Osteoblast (primary cell): Measurements from ENCODE around the gene NDUFS6. TPM values are rescaled to one million over a fixed set of nuclear protein-coding genes. Genes with fewer than 3 reads are reported as not detected.
A peak's percentile ranks its signal among the peaks of the same experiment; 100 is the strongest.

ENCODE experiments used
- DNase-seq: peaks from one replicate; pipeline ENCODE4 v3.0.0; 2011; ENCODE audit warnings: low spot score, mixed read lengths; ENCODE audit not compliant: insufficient read length; ENCODE audit errors: missing footprints
- H2AFZ ChIP-seq: 2 replicates; pipeline ENCODE4 v1.6.0; 2011; ENCODE audit warnings: mild to moderate bottlenecking, low read length
- H3K27ac ChIP-seq: 2 replicates; pipeline ENCODE4 v1.5.1; 2011; ENCODE audit warnings: mild to moderate bottlenecking, low read depth, low read length, moderate library complexity
- H3K27me3 ChIP-seq: 2 replicates; pipeline ENCODE4 v1.6.0; 2012; ENCODE audit warnings: mild to moderate bottlenecking, control low read depth, inconsistent platforms, low read length, moderate library complexity; ENCODE audit not compliant: insufficient read depth
- H3K36me3 ChIP-seq: 2 replicates; pipeline ENCODE4 v1.5.1; 2011; ENCODE audit warnings: mild to moderate bottlenecking, low read length, control low read depth, moderate library complexity; ENCODE audit not compliant: insufficient read depth
- H3K4me1 ChIP-seq: 2 replicates; pipeline ENCODE4 v1.5.1; 2011; ENCODE audit warnings: mild to moderate bottlenecking, low read length, control low read depth, moderate library complexity; ENCODE audit not compliant: insufficient read depth
- H3K4me2 ChIP-seq: 2 replicates; pipeline ENCODE4 v1.6.0; 2011; ENCODE audit warnings: mild to moderate bottlenecking, low read length; ENCODE audit not compliant: insufficient read depth
- H3K4me3 ChIP-seq: fragments of 200-600 bp; sonication (generic); 3 replicates; pipeline ENCODE4 v1.5.1; 2012; ENCODE audit warnings: mild to moderate bottlenecking, low read length, inconsistent platforms; ENCODE audit not compliant: insufficient read depth
- H3K79me2 ChIP-seq: 2 replicates; pipeline ENCODE4 v1.6.0; 2012; ENCODE audit warnings: mild to moderate bottlenecking, low read length, control low read depth, inconsistent platforms; ENCODE audit not compliant: insufficient read depth
- H3K9me3 ChIP-seq: 2 replicates; pipeline ENCODE4 v1.5.1; 2011; ENCODE audit warnings: low read depth, low read length, control low read depth
- H4K20me1 ChIP-seq: 2 replicates; pipeline ENCODE4 v1.6.0; 2012; ENCODE audit warnings: mild to moderate bottlenecking, low read length, control low read depth; ENCODE audit not compliant: insufficient read depth
- total RNA-seq: library from RNA; depleted of rRNA; stranded (reverse); fragments of >200 nt; gene quantifications from 2 replicates; pipeline ENCODE4 v1.2.3, GENCODE V29; 2012
- TF ChIP-seq, protein P1 (sequence below): IDR thresholded peaks from 2 replicates; pipeline ENCODE4 v1.5.1; 2011; ENCODE audit warnings: mild to moderate bottlenecking, low read depth, low read length, moderate library complexity; ENCODE audit errors: extremely low read depth

NDUFS6 gene
- total RNA-seq, 1 donor, result 23.9 TPM

DNA sequence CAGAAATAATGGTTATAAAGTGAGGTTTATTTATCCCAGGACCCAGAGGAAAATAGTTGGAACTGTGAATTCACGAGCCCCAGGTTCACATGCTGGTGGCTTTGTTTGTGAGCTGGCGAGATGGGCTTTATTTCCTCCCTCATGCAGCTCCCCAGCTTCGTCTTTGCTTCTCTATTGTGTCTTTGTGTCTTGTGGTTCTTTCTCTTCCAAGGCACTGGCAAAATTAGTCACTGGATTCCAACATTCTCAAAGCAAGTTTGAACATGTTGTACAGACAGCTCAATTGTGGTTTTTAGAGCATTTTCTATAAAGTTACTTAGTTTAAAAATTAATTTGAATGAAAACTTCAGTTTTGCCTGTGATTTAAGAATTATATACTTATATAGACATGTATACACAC is 7.2 kb downstream of the NDUFS6 start:
- DNase-seq, result peak; percentile 65
- TF ChIP-seq, protein P1, sequence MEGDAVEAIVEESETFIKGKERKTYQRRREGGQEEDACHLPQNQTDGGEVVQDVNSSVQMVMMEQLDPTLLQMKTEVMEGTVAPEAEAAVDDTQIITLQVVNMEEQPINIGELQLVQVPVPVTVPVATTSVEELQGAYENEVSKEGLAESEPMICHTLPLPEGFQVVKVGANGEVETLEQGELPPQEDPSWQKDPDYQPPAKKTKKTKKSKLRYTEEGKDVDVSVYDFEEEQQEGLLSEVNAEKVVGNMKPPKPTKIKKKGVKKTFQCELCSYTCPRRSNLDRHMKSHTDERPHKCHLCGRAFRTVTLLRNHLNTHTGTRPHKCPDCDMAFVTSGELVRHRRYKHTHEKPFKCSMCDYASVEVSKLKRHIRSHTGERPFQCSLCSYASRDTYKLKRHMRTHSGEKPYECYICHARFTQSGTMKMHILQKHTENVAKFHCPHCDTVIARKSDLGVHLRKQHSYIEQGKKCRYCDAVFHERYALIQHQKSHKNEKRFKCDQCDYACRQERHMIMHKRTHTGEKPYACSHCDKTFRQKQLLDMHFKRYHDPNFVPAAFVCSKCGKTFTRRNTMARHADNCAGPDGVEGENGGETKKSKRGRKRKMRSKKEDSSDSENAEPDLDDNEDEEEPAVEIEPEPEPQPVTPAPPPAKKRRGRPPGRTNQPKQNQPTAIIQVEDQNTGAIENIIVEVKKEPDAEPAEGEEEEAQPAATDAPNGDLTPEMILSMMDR, result no peak
- Histone ChIP-seq H3K4me2 (no peak overlapping the region), H3K27me3 (no peaks in the 10 kb centered on the region), H2AFZ (no peak overlapping the region), H3K4me3 (no peak overlapping the region), H3K4me1 (no peaks in the 10 kb centered on the region), H3K9me3 (no peaks in the 10 kb centered on the region), H3K27ac (no peak overlapping the region), H3K79me2 (peaks cover 79% of the 10 kb centered on the region), H4K20me1 (peaks cover 12% of the 10 kb centered on the region), H3K36me3 (peaks cover 63% of the 10 kb centered on the region)

DNA sequence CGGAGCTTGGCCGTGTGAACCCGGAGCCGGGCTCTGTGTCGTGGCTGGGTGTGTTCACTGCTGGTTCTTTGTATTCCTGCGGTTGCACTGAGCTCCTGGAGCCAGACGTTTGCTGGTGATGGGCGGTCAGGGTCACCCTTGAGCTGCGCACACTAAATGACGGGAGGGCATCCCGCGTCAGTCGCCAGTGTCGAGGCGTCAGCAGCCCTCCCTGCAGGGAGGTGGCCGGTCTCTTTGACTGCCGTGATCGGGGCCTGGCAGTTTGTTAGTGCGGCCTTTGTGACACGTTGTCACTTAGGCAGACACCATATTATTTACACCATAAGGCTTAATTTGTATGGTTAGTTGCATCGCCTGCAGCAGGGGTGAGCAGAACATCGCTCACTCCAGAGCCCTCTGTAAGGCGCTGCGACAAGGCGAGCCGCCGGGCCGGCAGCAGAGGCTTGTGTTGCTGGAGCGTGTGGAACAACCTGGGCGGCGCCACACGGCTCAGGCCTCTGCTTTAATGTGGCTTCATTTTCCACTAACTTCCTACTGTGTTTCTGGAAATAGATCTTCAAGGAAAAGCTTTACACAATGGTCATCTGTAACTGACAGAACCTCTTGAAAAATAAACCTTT is 8.3 kb downstream of the NDUFS6 start:
- H3K79me2 ChIP-seq, result peaks cover 68% of the 10 kb centered on the region

DNA sequence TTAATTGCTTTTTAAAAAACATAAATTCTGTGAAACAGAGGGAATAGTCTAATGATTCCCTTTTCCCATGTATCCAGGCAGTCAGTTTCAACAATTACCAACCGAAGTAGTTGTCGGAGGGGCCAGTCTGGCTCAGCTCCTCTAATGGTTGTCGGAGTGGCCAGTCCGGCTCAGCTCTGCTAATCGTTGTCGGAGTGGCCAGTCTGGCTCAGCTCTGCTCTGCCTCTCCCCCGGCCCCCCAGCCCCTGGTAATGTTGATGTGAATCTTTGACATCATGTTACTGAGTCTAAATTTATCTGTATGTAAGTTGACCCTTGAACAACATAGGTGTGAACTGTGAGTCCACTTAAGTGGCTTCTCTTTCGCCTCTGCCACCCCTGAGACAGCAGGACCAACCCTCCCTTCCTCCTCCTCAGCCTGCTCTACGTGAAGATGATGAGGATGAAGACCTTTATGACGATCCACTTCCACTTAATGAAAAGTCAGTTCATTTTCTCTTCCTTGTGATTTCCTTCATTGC is 9.4 kb downstream of the NDUFS6 start:
- no peaks in the 10 kb centered on the region for H3K27me3 ChIP-seq
- no peak overlapping the region for H3K4me3 ChIP-seq
- DNase-seq, result peak; percentile 25
- H3K79me2 ChIP-seq, result peaks cover 60% of the 10 kb centered on the region
- no peak overlapping the region for H3K4me2 ChIP-seq
- H3K9me3 ChIP-seq, result no peaks in the 10 kb centered on the region
- H3K27ac ChIP-seq, result no peak overlapping the region
- H2AFZ ChIP-seq, result no peak overlapping the region
- TF ChIP-seq, protein P1, result no peak
- H4K20me1 ChIP-seq, result peaks cover 14% of the 10 kb centered on the region
- H3K36me3 ChIP-seq, result peaks cover 69% of the 10 kb centered on the region
- no peaks in the 10 kb centered on the region for H3K4me1 ChIP-seq

More for the DNA sequence above, 8.3 kb downstream of the NDUFS6 start:
- DNase-seq, result peak; percentile 41
- Histone ChIP-seq H3K36me3 (peaks cover 69% of the 10 kb centered on the region), H3K4me3 (no peak overlapping the region), H3K9me3 (no peaks in the 10 kb centered on the region), H2AFZ (no peak overlapping the region), H3K4me1 (no peaks in the 10 kb centered on the region), H4K20me1 (peaks cover 14% of the 10 kb centered on the region), H3K4me2 (no peak overlapping the region), H3K27ac (no peak overlapping the region), H3K27me3 (no peaks in the 10 kb centered on the region)
- TF ChIP-seq, protein P1, result no peak

DNA sequence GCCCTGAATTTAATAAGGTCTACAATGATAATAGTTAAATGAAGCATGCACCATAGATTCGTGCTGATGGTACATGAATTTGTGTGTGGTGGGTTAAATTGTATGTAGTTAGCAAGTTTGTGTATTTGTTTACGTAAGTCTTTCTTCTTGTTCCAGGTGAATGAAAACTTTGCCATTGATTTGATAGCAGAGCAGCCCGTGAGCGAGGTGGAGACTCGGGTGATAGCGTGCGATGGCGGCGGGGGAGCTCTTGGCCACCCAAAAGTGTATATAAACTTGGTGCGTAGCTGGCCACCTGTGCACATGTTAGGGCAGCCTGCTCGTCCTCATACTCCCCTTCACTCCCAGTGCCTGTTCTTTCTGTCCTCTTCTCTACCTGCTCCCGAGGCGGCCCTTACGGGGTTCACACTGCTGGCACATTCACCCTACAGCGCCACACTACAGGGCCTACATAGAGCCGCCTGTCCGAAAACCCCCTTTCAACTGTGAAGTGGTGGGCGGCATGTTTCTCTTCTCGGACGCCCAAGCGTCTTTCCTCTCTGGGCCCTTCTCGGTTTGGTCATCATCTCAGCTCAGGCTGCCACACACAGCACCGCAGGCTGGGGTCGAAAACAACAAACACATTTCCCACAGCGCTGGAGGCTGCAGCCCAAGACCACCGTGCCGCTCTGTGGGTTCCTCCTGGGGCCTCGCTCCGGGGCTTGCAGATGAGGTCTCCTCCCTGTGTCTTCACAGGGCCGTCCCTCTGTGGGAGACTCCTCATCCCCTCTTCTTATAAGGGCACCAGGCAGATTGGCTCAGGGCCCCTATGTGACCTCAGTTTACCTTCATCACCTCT is 13.2 kb downstream of the NDUFS6 start:
- TF ChIP-seq, protein P1, result no peak
- Histone ChIP-seq H3K4me3 (no peak overlapping the region), H2AFZ (no peak overlapping the region), H4K20me1 (peaks cover 8% of the 10 kb centered on the region), H3K27me3 (no peaks in the 10 kb centered on the region), H3K36me3 (peaks cover 72% of the 10 kb centered on the region), H3K4me2 (no peak overlapping the region), H3K4me1 (no peaks in the 10 kb centered on the region), H3K27ac (no peak overlapping the region), H3K79me2 (peaks cover 27% of the 10 kb centered on the region), H3K9me3 (no peaks in the 10 kb centered on the region)
- DNase-seq, result peak; percentile 13
